HG02943 (cell line): ENCODE results near the gene TMEM135.

Experiments
- ATAC-seq: cut with Tn5 transposase; IDR thresholded peaks from one replicate; pipeline ENCODE4 v1.9.1; 2021; ENCODE audit warnings: mild to moderate bottlenecking, low read depth, moderate library complexity; ENCODE audit not compliant: unreplicated experiment

Gene TMEM135

DNA sequence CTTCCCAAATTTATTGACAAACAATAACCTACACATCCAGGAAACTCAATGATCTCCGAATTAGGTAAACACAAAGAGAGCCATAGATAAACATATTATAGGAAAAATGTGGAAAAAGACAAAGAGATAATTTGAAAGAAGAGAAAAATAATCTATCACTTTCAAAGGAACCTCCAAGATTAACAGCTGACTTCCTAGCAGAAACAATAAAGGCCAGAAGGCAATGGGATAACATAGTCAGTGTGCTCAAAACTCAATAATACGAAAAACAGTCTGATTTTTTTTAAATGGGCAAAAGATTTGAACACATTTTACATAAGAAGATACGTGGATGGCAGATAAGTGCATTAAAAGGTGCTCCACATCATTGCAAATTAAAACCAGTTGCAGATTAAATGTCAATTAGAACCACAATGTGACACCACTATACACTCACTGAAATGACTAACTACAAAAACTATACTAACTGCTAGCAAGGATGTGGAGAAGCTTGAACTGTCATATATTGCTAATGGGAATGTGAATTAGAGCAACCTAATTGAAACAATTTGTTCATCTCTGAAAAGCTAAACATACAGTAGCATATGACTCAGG is 300.4 kb downstream of the TMEM135 start:
- ATAC-seq = no peak

DNA sequence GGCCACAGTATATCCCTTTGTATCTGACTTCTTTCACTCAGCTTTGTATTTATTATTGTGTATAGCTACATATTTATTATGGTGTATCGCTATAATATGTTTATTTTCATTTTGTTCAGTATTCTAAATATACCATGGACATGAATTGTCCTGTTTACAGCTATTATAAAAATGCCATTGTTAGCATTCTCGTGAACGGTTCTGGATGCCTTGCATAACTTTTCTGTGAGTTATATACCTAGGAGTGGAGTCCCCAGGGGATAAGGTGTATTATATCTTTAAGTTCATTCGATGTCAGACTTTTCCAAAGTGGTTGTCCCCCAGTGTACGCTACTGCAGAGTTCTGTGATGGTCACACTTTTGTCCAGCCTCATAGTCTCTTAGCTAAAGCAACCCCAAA is 301.7 kb downstream of the TMEM135 start:
- no peak for ATAC-seq

DNA sequence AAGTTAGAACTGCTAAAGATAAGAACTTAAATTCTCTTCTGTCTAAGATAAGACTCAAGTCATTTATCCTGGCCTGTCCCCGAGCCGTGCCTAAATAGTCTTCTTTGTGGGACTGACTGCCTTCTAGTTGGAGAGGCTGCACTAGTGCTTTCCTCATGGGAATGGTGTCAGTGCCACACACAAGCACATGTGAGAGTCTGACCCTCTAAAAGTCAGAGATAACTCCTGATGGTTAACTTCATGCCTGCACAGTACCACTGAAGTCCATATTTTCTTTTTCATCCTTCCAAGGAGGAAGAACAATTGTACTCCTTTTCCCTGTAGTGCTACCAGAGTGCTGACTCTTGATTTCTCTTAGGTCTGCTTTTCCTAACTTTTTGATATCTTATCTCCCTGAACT is 309.7 kb downstream of the TMEM135 start:
- no peak for ATAC-seq

DNA sequence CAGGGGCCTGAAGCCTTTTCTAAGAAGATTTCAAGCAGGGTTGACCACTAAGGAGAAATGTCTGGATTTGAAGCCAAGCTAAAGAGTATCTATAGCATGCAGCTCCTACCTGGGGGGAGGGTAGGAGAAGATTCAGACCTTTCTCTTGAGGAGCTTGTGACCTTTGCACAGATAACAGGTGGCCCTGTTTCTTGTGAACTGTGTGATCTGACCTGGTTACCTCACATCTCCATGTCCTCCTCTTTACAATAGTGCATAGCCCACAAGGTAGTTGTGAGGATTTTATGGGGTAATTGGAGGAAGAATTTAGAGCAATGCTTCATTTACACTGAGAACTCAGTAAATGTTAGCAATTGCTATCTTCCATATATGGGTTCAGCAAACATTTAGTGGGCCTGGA is 310.1 kb downstream of the TMEM135 start:
- ATAC-seq = no peak

DNA sequence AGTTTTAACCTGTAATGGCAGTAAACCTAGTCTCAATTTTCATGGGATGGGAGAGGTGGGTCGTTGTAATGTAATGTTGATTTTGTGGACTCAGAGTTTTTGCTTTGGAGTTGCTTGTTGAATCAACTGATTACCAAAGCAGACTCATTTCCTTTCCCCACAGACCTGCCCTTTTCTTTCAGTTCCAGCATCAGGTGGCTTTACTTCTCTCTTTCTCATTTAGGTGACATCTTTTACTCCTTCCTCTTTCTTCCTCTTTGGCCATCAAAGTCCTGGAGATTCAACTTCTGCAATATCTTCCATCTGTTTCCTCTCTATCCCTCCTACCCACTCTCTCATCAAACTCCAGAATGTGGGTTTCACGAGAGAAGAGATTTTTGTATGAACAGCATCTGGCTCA is 313.9 kb downstream of the TMEM135 start:
- ATAC-seq = no peak

DNA sequence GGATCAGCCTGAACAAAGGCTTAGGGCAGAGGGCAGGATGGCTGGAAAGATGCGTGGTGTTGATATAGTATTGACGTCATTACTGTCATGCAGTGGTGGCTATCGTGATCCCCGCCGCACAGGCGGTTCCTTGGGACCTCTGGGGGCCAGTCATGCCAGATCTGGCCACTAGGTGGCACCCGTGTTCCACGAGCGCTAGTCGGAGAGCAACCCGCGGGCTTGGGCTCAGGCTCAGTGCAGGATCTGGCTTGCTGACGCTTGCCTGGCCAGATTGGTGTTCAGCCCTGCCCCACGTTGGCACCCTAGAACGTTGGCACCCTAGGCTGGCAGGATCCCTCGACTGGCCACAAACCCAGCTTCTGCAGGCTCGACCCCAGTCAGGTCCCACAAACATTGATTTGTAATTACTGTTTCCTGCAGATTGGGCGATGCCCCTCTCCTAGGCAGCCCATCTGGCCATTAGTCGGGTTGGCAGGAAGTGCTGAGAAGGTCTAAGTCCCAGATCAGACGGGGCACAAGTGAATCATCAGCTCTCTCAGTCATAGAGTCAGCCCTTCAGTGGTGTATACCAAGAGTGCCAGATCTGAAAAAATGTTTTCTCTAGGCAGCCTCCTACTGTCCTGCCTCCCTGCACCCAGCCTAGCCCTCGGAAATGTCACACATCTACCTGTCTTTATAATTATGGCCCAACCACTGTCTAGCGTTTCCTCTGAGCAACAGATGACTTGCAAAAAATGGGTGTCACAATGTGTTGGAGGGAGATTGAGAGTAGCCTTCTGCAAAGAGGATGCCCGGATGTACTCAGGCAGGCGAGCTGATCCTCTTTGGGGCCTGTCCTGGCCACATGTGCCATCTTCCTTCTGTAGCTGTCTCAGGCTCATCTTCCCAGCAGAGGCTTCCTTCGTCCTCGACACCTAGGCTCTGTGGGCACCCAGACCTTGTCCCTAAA is 315.3 kb downstream of the TMEM135 start:
- peak; percentile 97 for ATAC-seq

DNA sequence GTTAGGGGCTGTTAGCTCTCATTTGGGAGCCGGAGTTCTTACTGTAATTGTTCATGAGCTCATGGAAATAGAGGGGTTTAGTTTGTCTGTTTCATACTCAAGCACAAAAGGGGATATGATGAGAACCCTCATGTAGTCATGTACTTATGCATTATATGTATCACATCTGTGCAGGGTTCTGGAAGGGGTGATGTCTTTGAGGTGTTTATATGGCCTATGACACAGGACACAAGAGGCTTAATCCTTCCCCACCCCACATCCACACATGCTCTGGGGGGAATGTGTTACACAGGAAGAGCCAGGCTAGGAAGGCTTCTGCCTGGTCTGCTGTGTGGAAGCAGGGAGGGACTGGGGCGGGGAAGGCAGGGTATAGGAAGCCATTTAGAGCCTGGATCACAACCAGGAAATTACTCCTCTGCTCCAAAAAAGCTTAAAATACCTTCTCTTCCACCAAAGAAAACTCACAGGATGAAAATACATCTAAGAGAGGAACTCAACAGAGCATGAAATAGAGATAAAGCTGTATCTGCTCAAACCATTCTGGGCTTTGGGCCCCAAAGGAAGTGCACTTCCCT is 316.1 kb downstream of the TMEM135 start:
- no peak for ATAC-seq

DNA sequence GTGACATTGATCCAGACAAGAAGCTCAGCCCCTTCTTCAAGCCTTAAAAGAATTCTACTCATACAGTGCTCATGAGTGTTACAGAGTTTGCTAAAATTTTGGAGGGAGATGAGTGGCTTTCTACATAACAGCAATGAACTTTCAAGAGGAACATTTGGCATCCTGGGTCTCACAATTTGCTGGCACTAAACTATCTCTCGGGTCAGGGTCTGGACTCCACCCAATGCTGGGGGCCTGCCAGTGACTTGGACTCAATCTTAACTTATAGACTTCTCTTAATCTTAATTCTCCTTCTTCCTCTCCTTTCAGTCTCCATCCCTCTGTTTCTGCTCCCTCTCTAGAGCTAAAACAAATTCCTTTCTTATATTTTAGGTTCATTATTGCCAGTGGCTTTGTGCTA is 317.9 kb downstream of the TMEM135 start:
- ATAC-seq = no peak

DNA sequence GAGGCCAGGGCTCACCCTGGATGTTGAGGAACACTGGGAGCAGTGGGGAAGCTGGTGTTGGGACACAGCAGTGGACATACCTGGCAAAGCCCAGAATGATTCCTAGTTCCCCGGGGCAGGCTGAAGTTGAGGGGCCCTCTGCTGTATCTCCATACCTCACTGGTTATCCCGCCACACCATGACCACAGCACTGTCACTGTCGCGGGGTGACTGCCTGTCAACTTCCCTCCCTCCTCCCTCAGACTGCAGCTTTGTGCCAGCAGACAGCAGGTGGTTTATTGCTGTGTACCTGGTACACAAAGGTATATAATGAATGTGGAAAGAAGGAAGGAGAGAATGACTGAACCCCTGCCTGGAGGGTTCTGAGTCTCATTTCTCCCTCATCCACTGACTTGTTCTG is 318.7 kb downstream of the TMEM135 start:
- no peak for ATAC-seq

DNA sequence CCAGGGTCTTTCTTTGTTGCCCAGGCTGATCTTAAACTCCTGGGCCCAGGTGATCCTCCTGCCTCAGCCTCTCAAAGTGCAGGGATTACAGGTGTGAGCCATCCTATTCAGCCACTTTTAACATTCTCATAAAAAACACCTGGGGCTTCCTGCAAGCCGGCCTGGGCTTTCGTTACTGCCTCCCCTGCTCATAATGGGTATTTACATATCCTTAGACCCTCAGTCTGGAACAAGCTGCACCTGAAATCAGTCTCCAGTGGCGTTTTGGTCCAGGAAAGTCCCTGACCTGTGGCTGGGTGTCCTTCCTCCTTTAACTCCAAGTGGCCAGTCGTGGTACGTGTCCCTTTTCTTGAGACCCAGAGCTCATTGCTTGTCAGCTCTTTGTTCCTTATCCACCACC is 320.7 kb downstream of the TMEM135 start:
- no peak for ATAC-seq

DNA sequence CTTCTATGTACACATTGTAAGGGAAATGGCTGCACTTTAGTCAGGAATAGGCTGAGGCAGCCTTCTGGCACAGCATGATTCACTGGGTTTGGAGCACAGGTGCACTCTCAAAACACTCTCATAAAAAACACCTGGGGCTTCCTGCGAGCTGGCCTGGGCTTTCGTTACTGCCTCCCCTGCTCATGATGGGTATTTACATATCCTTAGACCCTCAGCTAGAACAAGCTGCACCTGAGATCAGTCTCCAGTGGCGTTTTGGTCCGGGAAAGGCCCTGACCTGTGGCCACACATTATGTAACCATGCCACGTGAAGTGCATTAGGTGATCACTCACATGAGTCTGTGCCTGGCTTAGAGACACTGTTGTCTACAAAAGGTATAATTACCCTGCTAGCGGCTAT is 321.7 kb downstream of the TMEM135 start:
- ATAC-seq = no peak

DNA sequence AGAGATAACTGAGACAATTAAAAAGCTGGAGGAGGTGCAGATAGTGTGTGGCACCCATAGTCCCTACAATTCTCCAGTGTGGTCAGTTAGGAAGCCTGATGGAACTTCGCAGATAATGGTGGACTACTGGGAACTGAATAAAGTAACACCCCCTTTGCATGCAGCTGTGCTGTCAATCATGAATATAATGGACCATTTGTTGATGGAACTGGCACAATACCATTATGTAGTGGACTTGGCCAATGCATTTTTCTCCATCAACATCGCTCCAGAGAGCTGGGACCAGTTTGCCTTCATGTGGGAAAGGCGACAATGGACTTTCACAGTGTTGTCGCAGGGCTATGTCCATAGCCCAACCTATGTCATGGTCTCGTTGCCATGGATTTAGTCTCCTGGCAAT is 324.2 kb downstream of the TMEM135 start:
- no peak for ATAC-seq

DNA sequence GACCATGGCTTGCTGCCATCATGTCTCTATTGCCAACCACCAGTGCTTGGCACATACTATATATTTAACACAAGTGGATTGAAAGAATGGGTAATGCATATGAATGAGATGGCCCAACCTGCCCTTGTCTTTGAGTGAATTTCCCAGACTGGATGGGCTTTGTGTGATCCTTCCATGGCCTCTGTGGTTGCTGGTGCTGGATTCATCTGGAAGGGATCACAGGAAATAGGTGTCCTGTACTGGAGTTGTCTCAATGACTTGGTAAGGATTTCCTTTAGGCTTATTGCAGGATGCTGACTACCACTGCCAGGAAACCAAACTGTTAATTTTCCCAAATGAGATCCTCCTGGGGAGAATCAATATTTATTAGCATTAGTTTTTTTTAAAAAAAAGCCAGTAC is 328.6 kb downstream of the TMEM135 start:
- no peak for ATAC-seq

DNA sequence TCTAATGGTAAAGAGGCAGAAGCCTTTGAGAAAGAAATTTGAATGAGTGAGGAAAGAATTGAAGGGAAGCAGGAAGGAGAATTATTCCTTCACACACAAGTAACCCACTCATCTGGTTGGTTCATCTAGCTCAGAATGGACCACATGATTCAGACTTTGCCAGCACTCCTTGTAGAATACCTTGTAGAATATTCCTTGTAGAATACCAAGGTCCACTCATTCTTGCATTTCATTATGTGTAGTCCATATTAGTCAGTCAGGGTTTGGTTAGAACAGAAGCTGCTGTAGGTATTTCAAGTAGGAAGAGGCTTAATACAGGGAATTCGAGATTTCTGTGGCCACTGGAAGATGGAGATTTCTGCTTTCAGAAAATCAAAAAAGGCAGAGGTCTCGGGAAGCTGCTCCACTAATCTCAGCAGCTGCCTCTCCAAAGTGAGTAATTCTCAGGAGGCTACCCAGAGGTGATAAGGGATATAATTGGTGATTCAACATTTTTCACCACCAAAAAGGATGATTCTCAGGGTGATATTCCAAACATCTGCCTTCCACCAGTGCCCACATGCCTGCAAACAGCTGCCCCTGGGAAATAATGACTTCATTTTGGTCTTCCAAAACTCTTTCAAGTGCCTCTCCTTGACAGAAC is 329.1 kb downstream of the TMEM135 start:
- ATAC-seq = no peak

DNA sequence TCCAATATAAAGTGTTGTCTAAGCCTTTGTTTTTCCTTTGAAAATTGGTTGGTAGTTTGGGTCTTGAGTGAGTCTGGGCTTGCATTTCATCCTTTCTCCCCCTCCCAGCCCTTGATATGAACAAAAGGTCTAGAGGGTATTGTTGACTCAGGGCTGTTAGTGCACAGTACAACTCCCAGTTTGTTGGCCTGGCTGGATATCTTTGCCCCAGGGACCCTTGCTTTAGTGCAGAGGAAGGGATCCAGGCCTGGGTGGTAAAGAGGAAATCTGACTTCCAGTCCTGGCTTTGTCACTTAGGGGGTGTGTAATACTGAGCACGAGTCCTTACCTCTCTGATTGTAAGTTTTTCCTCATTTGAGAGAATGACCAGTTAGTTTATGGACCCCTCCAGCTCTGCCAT is 330.4 kb downstream of the TMEM135 start:
- ATAC-seq = no peak

DNA sequence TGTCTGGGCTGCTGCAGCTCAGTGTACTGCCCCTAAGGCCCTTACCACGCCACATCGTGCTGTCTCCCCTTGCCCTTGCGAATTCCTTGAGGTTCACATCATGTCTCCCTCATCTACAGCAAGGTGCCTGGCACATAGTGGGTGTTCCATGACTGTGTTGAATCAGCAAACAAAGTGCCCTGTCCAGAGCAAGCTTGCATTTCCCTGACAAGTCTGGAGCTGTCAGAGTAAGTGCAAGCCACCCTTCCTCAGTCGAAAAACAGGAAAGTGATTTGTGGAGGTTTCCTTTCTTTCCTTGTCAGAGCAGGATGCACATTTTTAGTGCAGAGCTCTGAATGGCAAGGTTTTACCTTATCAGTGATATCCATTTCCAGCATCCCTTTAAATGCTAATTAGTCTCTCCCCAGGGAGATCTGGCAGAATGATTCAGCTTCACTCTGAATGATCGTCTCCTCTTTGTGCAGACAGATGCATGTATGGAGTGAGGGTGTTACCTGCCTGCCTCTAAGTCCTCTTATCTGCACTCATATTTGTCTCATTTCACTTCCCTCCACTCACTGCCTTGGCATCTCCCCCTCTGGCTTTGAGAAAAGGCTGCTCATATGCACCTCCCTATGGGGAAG is 331.2 kb downstream of the TMEM135 start:
- ATAC-seq = no peak

DNA sequence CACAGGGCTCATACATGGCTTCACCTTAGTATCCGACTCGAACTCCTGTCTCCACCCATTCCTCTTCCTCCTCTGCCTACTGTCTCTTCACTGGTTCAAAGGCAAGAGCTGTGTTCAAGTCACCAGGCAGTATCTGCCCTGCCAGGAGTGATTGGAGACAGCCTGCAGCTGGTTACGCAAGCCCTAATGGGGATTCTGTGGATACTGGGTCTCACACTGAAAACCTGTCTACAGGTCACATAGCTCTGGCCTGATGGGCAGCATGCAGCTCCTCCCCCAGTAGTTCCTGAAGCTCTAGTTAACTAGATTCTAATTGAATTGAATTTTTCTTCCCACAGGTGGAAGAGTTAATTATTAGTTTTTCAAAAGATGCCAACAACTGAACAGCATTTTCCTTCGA is 332.2 kb downstream of the TMEM135 start:
- ATAC-seq = no peak

DNA sequence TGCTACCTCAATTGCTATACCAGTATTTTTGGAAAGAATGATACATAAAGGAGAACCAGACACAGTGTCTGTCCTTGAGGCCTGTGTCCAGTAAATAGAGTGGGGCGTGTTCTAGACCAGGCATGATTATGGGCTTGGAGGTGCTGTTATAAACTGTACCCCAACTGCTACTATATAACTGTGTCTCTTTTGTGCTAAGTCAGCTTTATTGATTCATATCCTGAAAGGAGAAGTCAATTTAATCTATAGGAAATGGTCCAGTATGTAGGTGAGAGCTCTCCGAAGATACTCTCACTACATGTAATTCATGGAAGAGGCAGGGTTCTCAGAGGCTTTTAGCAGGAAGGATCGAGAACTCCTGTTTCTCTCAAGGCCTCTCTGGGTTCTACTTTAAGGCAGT is 334.3 kb downstream of the TMEM135 start:
- no peak for ATAC-seq
